MCF 10A (cell line): ENCODE results near the gene BEND5. TPM values are rescaled to one million over a fixed set of nuclear protein-coding genes. Genes with fewer than 3 reads are reported as not detected.

ENCODE experiments used
- BruUV-seq: library from RNA; stranded (reverse); fragments of 400-500 nt; replicated peaks from 2 replicates; lab custom pipeline; 2021; lab: Mats Ljungman, UMichigan
- CTCF ChIA-PET: fragments of 300-600 bp; sonication (Branson Sonifier 250); formaldehyde crosslinking; extraction: SDS; loops from one replicate; lab custom pipeline; 2021; ENCODE audit warnings: antibody characterized with exemption, inconsistent platforms; lab: Yijun Ruan, JAX
- POLR2A ChIA-PET: fragments of 300-600, 350-650 bp; sonication (Branson Sonifier 250); formaldehyde crosslinking; extraction: SDS; loops from one replicate; lab custom pipeline; 2020; ENCODE audit warnings: antibody characterized with exemption, inconsistent platforms; lab: Yijun Ruan, JAX
- DNase-seq: peaks from one replicate; pipeline ENCODE4 v3.0.0-alpha.2; 2018; ENCODE audit not compliant: unreplicated experiment
- H3K27ac Mint-ChIP-seq: one replicate; pipeline ENCODE4 v1.8.0; 2022; ENCODE audit warnings: mild to moderate bottlenecking, low read depth, mixed read lengths; ENCODE audit not compliant: unreplicated experiment
- H3K27me3 Mint-ChIP-seq: one replicate; pipeline ENCODE4 v1.8.0; 2022; ENCODE audit warnings: mixed read lengths; ENCODE audit not compliant: insufficient read depth, unreplicated experiment
- H3K36me3 Mint-ChIP-seq: one replicate; pipeline ENCODE4 v1.8.0; 2022; ENCODE audit warnings: mild to moderate bottlenecking, moderate library complexity, mixed read lengths; ENCODE audit not compliant: insufficient read depth, unreplicated experiment
- H3K4me1 Mint-ChIP-seq: one replicate; pipeline ENCODE4 v1.8.0; 2022; ENCODE audit warnings: mixed read lengths; ENCODE audit not compliant: insufficient read depth, unreplicated experiment
- H3K4me3 Mint-ChIP-seq: one replicate; pipeline ENCODE4 v1.8.0; 2022; ENCODE audit warnings: mild to moderate bottlenecking, moderate library complexity, mixed read lengths; ENCODE audit not compliant: unreplicated experiment
- H3K9me3 Mint-ChIP-seq: one replicate; pipeline ENCODE4 v1.8.0; 2022; ENCODE audit warnings: mixed read lengths; ENCODE audit not compliant: unreplicated experiment
- intact Hi-C: fragments of 100-400 bp; cut with micrococcal nuclease; formaldehyde crosslinking; loops from 2 replicates; pipeline ENCODE4 v1.14.1; 2022
- total RNA-seq: library from RNA; stranded (reverse); gene quantifications from 2 replicates; pipeline ENCODE4 v1.2.3, GENCODE V29; 2022
- TF ChIP-seq, protein P1 (sequence below): fragments of 200-600 bp; IDR thresholded peaks from one replicate; pipeline ENCODE4 v1.8.0; 2022; ENCODE audit warnings: antibody characterized with exemption, mild to moderate bottlenecking; ENCODE audit not compliant: unreplicated experiment

The BEND5 gene
- total RNA-seq, 1 experiment from 2014 or later, result not detected

- H3K4me3 Mint-ChIP-seq, result no peak overlapping the region
- intact Hi-C loops, result no loop called here
- POLR2A ChIA-PET, result no interaction called here
- H3K27me3 Mint-ChIP-seq, result peaks cover 28% of the 10 kb centered on the region
- DNase-seq, result no peak
- H3K36me3 Mint-ChIP-seq, result no peaks in the 10 kb centered on the region
- no peak overlapping the region for H3K27ac Mint-ChIP-seq
- TF ChIP-seq, protein P1, sequence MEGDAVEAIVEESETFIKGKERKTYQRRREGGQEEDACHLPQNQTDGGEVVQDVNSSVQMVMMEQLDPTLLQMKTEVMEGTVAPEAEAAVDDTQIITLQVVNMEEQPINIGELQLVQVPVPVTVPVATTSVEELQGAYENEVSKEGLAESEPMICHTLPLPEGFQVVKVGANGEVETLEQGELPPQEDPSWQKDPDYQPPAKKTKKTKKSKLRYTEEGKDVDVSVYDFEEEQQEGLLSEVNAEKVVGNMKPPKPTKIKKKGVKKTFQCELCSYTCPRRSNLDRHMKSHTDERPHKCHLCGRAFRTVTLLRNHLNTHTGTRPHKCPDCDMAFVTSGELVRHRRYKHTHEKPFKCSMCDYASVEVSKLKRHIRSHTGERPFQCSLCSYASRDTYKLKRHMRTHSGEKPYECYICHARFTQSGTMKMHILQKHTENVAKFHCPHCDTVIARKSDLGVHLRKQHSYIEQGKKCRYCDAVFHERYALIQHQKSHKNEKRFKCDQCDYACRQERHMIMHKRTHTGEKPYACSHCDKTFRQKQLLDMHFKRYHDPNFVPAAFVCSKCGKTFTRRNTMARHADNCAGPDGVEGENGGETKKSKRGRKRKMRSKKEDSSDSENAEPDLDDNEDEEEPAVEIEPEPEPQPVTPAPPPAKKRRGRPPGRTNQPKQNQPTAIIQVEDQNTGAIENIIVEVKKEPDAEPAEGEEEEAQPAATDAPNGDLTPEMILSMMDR, result no peak
- no peaks in the 10 kb centered on the region for H3K9me3 Mint-ChIP-seq
- BruUV-seq, result no TSS peak
- CTCF ChIA-PET, result interaction anchor here (0.5 to 0.6 kb wide), 2 partner anchors 306 to 666 kb away, joined by 3 read pairs; partner anchors contain the start of gene SPATA6
- H3K4me1 Mint-ChIP-seq, result no peaks in the 10 kb centered on the region
Measured at GRCh38 chr1:48777219-48777895, 666 bp upstream of the BEND5 start.

DNA sequence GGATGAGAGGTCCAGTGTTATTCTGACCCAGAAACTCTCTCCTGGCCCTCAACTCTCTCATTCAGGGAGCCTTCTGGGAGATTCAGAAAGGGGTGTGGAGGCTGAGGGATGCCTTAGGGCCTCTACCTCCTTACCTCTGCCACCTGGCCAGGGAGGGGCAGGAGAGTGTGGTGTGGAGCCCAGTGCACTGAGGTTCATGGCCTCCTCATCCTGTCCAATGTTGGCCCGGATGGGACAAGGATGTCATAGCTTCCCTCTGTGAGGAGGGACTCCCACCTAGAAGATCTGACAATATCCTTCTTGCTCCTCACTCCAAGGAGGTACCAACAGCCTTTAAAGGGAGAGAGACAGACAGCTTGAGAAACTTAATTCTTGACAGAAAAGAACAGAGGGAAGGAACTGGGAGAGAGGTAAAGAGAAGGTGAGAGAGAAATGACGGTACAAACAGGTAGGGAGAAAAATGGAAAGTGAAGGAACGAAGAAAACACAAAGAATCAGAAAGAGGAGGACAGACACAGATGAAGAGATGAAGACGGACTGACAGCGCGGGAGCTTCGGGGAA is 779 bp downstream of the BEND5 start:
- intact Hi-C loops, result no loop called here
- H3K4me1 Mint-ChIP-seq, result no peaks in the 10 kb centered on the region
- no peaks in the 10 kb centered on the region for H3K9me3 Mint-ChIP-seq
- ChIA-PET POLR2A (no interaction called here), CTCF (interaction anchor here (1.3 kb wide), 1 partner anchor 19 kb away, joined by 5 read pairs; no protein-coding TSS in a partner anchor)
- H3K4me3 Mint-ChIP-seq, result no peak overlapping the region
- no TSS peak for BruUV-seq
- H3K36me3 Mint-ChIP-seq, result peaks cover 5% of the 10 kb centered on the region
- no peak for DNase-seq
- TF ChIP-seq, protein P1, result no peak
- H3K27me3 Mint-ChIP-seq, result peaks cover 31% of the 10 kb centered on the region
- H3K27ac Mint-ChIP-seq, result no peak overlapping the region

DNA sequence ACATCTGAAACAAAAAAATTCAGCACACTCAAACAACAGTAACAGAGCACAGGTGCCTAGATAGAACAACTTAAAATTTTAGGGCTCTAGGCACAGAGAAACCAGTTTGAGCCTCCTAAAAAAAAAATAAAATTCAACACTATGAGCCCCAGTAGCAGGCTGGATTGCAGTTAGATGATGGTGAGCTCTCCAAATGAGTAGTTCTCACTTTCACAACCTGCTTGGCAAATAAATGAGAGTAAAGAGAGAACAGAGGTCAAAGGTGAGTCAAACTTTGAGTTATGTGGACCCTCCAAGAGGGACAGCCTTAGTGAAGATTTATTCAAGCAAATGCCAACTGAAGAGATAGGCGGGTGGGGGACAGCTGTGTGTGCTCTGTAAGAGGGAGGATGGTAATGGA is 3.6 kb downstream of the BEND5 start:
- DNase-seq, result no peak
- no peak overlapping the region for H3K4me3 Mint-ChIP-seq
- no TSS peak for BruUV-seq
- intact Hi-C loops, result no loop called here
- CTCF ChIA-PET, result interaction anchor here (1.2 kb wide), 1 partner anchor 44 kb away, joined by 3 read pairs; no protein-coding TSS in a partner anchor
- POLR2A ChIA-PET, result no interaction called here
- H3K27ac Mint-ChIP-seq, result no peak overlapping the region
- TF ChIP-seq, protein P1, result no peak
- no peaks in the 10 kb centered on the region for H3K4me1 Mint-ChIP-seq
- no peaks in the 10 kb centered on the region for H3K9me3 Mint-ChIP-seq
- H3K27me3 Mint-ChIP-seq, result peaks cover 42% of the 10 kb centered on the region
- peaks cover 5% of the 10 kb centered on the region for H3K36me3 Mint-ChIP-seq

GRCh38 chr1:48772211-48772610 is 4.5 kb downstream of the BEND5 start:
- peaks cover 35% of the 10 kb centered on the region for H3K27me3 Mint-ChIP-seq
- intact Hi-C loops, result no loop called here
- no peak for DNase-seq
- H3K27ac Mint-ChIP-seq, result no peak overlapping the region
- BruUV-seq, result no TSS peak
- CTCF ChIA-PET, result interaction anchor here (0.6 to 1.2 kb wide), 2 partner anchors 45 to 179 kb away, joined by 3 to 4 read pairs; no protein-coding TSS in a partner anchor
- no peaks in the 10 kb centered on the region for H3K4me1 Mint-ChIP-seq
- H3K36me3 Mint-ChIP-seq, result peaks cover 5% of the 10 kb centered on the region
- POLR2A ChIA-PET, result interaction anchor here (0.5 kb wide), 1 partner anchor 322 kb away, joined by 4 read pairs; no protein-coding TSS in a partner anchor
- no peaks in the 10 kb centered on the region for H3K9me3 Mint-ChIP-seq
- no peak overlapping the region for H3K4me3 Mint-ChIP-seq
- TF ChIP-seq, protein P1, result no peak
